DMS114 treated with DMSO at 0.1 percent for 48 hours (cell line): Measurements from ENCODE around the gene CPNE5.

Experiments used
- DNase-seq: peaks from one replicate; lab custom pipeline; 2025; ENCODE audit not compliant: unreplicated experiment; lab: John Stamatoyannopoulos, UW

Gene CPNE5

GRCh38 chr6:36836111-36837021, 2.9 kb downstream of the CPNE5 start:
- no peak for DNase-seq

GRCh38 chr6:36834576-36835341, 4.5 kb downstream of the CPNE5 start:
- DNase-seq, result no peak

DNA sequence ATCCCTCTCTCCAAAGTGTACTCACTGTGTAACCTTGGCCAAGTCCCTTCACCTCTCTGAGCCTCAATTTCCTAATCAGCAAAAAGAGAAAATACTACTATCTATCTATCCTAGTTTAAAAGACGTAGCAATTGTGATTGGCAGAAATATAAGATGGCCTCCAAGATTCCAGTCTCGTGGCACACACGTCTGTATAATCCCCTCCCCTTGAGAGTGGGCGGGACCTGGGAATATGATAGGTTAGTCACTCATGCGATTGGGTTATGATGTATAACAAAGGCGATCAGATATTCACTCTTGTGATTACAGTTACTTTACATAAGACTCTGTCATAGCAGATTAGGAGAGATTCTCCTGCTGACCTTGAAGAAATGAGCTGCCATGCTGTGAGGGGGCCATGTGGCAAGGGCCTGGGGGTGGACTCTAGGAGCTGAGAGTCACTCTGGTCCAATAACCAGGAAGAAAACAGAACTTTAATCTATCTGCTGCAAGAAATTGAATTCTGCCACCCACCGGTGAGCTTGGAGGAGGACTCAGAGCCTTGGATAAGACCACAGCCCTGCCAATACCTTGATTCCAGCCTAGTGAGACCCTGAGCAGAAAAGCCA, 6.0 kb downstream of the CPNE5 start:
- DNase-seq, result no peak

DNA sequence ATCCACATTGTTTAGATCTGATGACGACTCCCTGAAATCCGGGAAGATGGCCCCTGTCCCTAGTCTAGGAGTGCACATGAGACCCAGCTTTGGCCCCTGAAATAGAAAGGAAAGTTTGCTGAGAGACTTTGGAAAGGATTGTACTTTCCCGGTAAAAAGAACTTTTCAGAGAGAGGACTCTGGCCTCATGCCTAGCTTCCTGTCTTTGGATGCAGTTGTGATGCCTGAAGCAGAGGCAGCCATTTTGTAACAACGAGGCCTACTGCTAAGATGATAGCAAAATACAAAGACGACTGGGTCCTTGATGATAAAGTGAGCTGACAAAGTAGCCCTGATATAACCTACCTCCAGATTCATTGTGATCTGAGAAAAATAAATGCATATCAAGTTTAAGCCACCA, 6.9 kb downstream of the CPNE5 start:
- no peak for DNase-seq

GRCh38 chr6:36830577-36830976, 8.7 kb downstream of the CPNE5 start:
- DNase-seq, result no peak

- no peak for DNase-seq
Observed at GRCh38 chr6:36829919-36830544, 9.2 kb downstream of the CPNE5 start.

DNA sequence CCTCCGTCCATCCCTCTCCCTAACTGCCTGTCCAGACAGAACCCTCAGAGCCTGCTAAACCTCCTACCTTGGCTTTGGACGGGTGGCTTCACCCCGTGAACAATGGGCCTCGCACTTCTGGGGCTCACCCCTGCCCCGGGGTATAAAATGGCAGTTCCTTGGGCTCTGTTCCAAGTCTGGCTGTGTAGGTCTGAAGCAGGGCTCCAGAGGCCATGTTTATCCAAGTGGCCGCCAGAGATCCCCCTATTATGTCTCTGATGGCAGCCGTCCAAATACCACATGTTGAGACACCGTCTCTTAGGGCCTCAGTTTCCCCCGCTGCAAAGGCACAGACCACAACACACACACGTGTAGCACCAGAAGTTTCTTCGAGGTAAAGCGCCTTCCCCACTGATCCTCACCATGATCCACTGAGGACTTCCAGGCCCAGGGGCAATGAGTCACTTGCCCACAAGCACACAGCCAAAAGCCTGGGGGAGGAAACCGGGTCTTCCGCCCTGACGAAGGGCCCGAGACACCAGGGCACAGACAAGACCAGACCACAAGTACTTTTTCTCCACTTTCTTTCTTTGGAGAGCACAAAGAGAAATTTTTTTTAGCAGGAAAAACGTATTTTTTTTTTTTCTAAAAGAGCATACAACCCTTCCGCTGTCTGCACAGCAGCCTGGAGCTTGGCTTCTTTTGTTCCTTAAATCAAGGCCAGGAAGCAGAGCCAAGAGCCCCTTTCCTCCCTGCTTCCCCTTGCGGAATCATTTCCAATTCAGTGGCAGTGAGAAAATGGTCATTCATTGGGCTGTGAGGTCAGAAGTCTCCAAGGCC, 11.8 kb downstream of the CPNE5 start:
- no peak for DNase-seq

DNA sequence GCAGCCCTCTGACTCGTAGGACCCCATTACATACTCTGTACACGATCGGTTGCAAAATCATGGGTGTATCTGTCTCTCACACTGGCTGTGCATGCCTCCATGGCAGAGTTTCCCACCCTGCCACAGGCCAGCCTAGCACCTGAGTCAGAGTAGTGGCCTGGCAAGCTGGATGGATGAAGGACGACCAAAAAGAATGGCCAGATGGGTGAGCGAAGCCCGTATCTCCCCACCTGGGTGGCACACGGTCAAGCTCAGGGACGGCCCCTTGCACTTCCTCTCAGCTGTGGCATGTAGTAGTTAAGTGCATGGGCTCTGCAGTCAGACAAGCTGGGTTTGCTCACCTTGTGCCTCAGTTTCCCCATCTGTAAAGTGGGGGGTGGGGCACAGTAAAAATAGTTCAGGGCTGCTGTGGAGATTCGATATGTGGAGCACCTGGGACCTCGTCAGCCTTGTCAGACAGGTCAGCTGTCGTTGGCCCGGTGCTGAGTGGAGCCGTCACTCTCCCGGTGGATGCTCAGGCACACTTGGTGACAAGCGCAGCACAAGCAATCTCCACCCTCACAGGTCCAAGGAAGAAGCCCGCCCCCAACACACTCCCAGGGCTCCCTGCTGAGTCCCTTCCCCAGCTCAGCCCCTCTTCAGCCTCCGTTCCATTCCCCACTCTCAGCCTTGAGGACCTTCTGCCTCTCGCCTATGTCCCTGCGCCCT, 12.6 kb downstream of the CPNE5 start:
- DNase-seq, result no peak

- no peak for DNase-seq
Observed at GRCh38 chr6:36825994-36826393, 13.2 kb downstream of the CPNE5 start.

DNA sequence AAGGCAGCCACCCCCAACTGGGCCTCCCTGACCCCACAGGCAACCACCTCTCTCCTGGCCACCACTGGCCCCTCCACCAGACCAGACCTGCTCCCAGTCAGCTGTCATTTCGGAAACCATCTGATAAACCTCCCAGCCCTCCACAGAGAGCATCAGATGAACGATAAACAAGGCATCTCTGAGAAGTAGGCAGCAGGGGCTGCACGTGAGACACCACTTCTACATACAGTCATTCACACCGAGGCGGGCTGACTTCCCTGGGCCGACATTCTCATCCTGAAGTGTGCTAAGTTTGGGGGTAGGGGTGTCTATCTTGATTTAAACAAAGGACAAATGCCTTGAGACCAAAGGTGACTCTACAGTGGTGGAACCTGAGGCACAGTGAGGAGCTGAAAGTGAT, 13.8 kb downstream of the CPNE5 start:
- DNase-seq, result no peak

DNA sequence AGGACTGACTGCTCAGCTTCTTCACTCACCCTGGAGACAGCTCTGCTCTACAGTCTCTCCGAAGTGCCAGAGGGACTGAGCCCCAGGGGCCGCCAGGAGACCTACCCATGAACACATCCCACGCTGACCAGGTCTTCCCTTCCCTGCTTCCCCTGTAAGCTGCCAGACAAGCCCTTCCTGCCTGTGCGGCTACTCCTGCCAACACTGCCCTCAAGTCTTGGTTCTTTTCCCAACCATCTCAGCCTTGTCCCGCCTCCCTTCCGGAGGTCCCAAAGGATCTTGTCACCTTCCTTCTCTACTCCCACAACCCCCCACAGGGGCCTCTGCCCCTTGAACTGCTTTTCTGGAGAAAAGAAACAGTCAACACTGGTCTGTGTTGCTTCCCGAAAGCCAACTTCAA, 15.0 kb downstream of the CPNE5 start:
- no peak for DNase-seq

DNA sequence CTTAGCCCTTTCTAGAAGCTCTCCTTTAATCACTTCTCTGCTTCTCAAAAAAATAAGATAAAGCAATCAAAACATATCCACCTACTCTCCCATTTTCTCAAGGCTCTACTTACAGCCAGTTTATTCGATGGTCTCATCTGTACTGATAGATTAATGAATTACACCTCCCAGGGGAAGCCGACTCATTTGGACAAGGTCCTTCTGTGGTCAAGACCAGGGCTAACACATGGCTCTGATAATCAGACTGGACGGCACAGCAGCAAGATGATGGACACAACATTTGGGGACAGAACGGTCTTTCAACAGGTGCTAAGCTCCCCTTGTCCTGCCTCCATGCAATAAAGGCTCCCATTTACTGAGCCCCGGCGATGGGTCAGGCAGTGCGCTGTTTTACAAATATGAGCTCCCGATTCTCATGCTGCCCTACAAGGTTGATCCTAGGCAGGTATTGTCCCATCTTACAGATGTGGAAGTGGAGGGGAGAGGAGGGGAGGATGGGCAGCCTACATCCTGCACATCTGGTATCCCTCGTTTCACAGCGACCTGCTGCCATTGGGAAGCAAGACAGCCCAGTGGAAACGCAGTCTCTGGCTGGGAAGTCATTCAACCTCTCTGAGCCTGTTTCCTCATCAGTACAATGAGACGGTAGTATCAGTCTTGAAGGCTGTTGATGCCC, 15.7 kb downstream of the CPNE5 start:
- DNase-seq, result no peak

- DNase-seq, result no peak
Observed at GRCh38 chr6:36822506-36823269, 16.6 kb downstream of the CPNE5 start.

DNA sequence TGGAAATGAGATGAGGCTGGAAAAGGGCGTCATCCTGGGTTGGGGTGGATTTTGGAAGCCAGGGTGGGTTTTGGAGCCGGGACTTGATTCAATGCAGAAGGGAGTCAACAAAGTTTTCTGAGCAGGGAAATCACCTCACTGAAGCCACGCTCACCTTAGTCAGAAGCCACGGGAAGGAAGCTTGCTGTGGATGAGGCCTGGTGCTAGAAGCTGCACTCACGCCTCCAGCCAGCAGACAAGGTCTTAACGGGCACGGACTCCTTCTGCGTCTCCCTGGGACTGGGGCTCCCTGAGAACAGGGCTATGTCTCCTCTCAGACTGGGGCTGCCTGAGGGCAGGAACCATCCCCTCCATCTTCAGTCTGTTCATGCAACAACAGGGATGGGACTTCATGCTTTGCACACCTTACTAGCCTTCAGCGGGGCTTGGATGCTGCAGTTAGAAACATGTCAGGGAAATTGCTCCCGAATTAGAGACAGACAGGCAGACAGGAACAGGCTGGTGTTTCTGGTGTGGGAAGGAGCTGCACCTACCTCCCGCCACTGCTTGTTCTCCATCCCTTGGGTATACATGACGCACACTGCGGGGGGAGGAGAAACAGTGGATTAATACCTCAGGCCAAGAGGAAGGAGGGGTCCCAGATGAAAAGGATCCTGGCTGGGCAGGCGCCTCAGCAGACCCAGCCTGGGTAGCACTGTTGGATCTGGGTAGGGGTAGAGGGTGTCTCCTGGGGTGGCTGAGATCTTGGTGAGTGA, 17.5 kb downstream of the CPNE5 start:
- no peak for DNase-seq

DNA sequence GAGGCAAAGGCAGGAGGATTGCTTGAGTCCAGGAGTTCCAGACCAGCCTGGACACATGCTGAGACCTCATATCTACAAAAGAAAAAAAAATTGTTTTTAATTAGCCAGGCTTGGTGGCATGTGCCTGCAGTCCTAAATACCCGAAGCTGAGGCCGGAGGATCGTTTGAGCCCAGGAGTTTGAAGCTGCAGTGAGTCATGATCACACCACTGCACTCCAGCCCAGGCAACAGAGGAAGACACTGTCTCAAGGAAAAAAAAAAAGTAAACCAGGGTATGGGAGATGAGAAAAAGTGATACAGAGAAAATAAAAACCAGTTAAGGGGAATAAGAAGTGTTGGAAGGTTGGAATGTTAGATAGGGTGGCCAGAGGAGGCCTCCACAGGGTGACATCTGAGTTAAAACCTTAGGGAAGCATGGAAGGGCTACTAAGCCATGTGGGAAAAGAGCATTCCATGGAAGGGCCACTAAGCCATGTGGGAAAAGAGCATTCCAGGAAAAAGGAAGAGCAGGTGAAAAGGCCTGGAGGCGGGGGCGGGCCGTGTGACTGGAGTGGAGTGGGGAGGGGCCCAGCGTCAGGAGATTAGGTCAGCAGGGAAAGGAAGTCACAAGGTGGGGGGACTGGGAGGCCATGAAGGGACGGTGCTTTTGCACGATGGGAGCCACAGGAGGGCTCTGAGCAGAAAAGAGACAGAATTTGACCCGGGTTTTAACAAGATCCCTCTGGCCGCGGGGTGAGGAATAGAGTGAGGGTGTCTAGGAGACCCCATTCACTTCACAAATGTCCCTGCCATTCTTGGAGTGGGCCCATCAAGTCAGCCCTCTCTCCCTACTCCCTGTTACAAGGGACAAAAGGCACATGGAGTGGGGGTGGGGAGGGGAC, 18.3 kb downstream of the CPNE5 start:
- DNase-seq, result no peak

GRCh38 chr6:36818756-36819155, 20.5 kb downstream of the CPNE5 start:
- DNase-seq, result no peak

GRCh38 chr6:36817847-36818246, 21.4 kb downstream of the CPNE5 start:
- DNase-seq, result no peak
